ENCODE measurements around the gene TMEM156.

GRCh38 chr4:38957893-38958292 is 74.3 kb downstream of the TMEM156 start:
- TF ChIP-seq CTCF (IDR thresholded peaks at IDR 0.05; ENCODE audit: extremely low read depth in 1 of 2, insufficient read depth in 1 of 2, low read depth in 1 of 2, low read length in 2 of 2) (no peak), POLR2A (IDR thresholded peaks at IDR 0.05; ENCODE audit: low read depth, low read length) (no peak), MYC (IDR thresholded peaks at IDR 0.05; ENCODE audit: low read depth, low read length) (no peak), POLR2AphosphoS5 (IDR thresholded peaks at IDR 0.05; ENCODE audit: insufficient read depth, low read depth, low read length) (no peak), MAX (IDR thresholded peaks at IDR 0.05; ENCODE audit: insufficient read depth, insufficient read length) (no peak), EZH2 (IDR thresholded peaks at IDR 0.05; ENCODE audit: borderline replicate concordance, low read depth, low read length, severe bottlenecking) (no peak), FOS (IDR thresholded peaks at IDR 0.05; ENCODE audit: borderline replicate concordance, insufficient read depth, low read length) (no peak), GATA2 (IDR thresholded peaks at IDR 0.05; ENCODE audit: insufficient read depth, insufficient read length, low read depth, low read length) (no peak)
